SK-N-SH (cell line): ENCODE measurements around the gene PDLIM5. TPM values are rescaled to one million over a fixed set of nuclear protein-coding genes. Genes with fewer than 3 reads are reported as not detected.

Experiments
- CTCF ChIA-PET: fragments of 300-600, 350-600 bp; formaldehyde crosslinking; extraction: SDS; loops from one replicate; lab custom pipeline; 2021; lab: Yijun Ruan, JAX
- POLR2A ChIA-PET: fragments of 350-600 bp; sonication (Branson Sonifier 250); formaldehyde crosslinking; extraction: SDS; loops from one replicate; lab custom pipeline; 2020; ENCODE audit warnings: antibody characterized with exemption, inconsistent platforms; lab: Yijun Ruan, JAX
- DNase-seq: peaks from one replicate; pipeline ENCODE4 v3.0.0; 2012
- H2AFZ ChIP-seq: fragments of 200-600 bp; sonication (generic); 2 replicates; pipeline ENCODE4 v1.8.1; 2016; ENCODE audit warnings: antibody characterized with exemption, mild to moderate bottlenecking, low read depth
- H3F3A ChIP-seq: fragments of 200-600 bp; sonication (generic); replicated peaks from 2 replicates; pipeline ENCODE3; 2016; ENCODE audit warnings: antibody characterized with exemption, mild to moderate bottlenecking; ENCODE audit not compliant: insufficient read depth
- H3K27ac ChIP-seq, 2 experiments: fragments of 200-500 bp in 1 of 2; fragments of 200-600 bp in 1 of 2; sonication (Bioruptor generic) in 1 of 2; sonication (generic), shearing (Covaris generic) in 1 of 2; 2 replicates each; pipeline versions ENCODE4 v1.5.1 to v1.6.1; 2014 to 2016; ENCODE audit warnings: low read depth in 2 of 2, inconsistent platforms in 1 of 2, low read length in 1 of 2, mild to moderate bottlenecking in 1 of 2, mixed read lengths in 1 of 2
- H3K27me3 ChIP-seq: fragments of 200-600 bp; sonication (generic), shearing (Covaris generic); 2 replicates; pipeline ENCODE4 v1.6.1; 2016; ENCODE audit warnings: mixed run types; ENCODE audit not compliant: insufficient read depth
- H3K36me3 ChIP-seq, 2 experiments: fragments of 200-500 bp in 1 of 2; fragments of 200-600 bp in 1 of 2; sonication (Bioruptor generic) in 1 of 2; sonication (generic) in 1 of 2; replicated peaks in 1 of 2; 2 replicates each; pipeline versions ENCODE3 to v1.5.1; 2014 to 2016; ENCODE audit warnings: low read length in 1 of 2, mild to moderate bottlenecking in 1 of 2; ENCODE audit not compliant: insufficient read depth in 2 of 2, control insufficient read depth in 1 of 2
- H3K4me1 ChIP-seq, 2 experiments: fragments of 200-500 bp in 1 of 2; fragments of 200-600 bp in 1 of 2; sonication (Bioruptor generic) in 1 of 2; sonication (generic), shearing (Covaris generic) in 1 of 2; 2 replicates each; pipeline versions ENCODE4 v1.5.1 to v1.6.1; 2014 to 2016; ENCODE audit warnings: low read depth in 1 of 2, low read length in 1 of 2, mixed run types in 1 of 2; ENCODE audit not compliant: insufficient read depth in 2 of 2, control insufficient read depth in 1 of 2
- H3K4me2 ChIP-seq: fragments of 200-600 bp; sonication (generic), shearing (Covaris generic); 2 replicates; pipeline ENCODE4 v1.6.1; 2017; ENCODE audit warnings: mixed run types
- H3K4me3 ChIP-seq, 2 experiments: fragments of 200-500 bp in 1 of 2; fragments of 200-600 bp in 1 of 2; sonication (Bioruptor generic) in 1 of 2; sonication (generic), shearing (Covaris generic) in 1 of 2; 2 replicates each; pipeline versions ENCODE4 v1.5.1 to v1.8.1; 2014 to 2016; ENCODE audit warnings: low read depth in 2 of 2, inconsistent platforms in 1 of 2, low read length in 1 of 2, mild to moderate bottlenecking in 1 of 2, mixed read lengths in 1 of 2, moderate library complexity in 1 of 2
- H3K79me2 ChIP-seq: fragments of 200-600 bp; sonication (generic); 2 replicates; pipeline ENCODE4 v1.8.1; 2017; ENCODE audit warnings: mild to moderate bottlenecking; ENCODE audit not compliant: insufficient read depth
- H3K9ac ChIP-seq: fragments of 200-600 bp; sonication (generic); 2 replicates; pipeline ENCODE4 v1.6.1; 2017; ENCODE audit warnings: mixed run types
- H3K9me2 ChIP-seq: fragments of 200-600 bp; sonication (generic); 2 replicates; pipeline ENCODE4 v1.6.1; 2017; ENCODE audit warnings: mixed run types
- H3K9me3 ChIP-seq: fragments of 200-600 bp; sonication (generic); 2 replicates; pipeline ENCODE4 v1.6.1; 2017; ENCODE audit warnings: mixed run types, mild to moderate bottlenecking, moderate library complexity
- H4K20me1 ChIP-seq: fragments of 200-600 bp; sonication (generic); 2 replicates; pipeline ENCODE4 v1.6.1; 2017; ENCODE audit warnings: mild to moderate bottlenecking, mixed run types; ENCODE audit not compliant: insufficient read depth
- CHD2 ChIP-seq: fragments of 150-350 bp; IDR thresholded peaks from 2 replicates; pipeline ENCODE4 v1.6.1; 2018; ENCODE audit warnings: low read length; ENCODE audit not compliant: partially characterized antibody
- ELF1 ChIP-seq: IDR thresholded peaks from 2 replicates; pipeline ENCODE4 v1.4.0; 2012
- FOSL2 ChIP-seq: IDR thresholded peaks from 2 replicates; pipeline ENCODE4 v1.4.0; 2012; ENCODE audit warnings: low read depth, mild to moderate bottlenecking, moderate library complexity, borderline replicate concordance
- FOXJ3 ChIP-seq: sonication (generic); formaldehyde crosslinking; IDR thresholded peaks from 2 replicates; pipeline ENCODE4 v1.5.1; 2020; ENCODE audit warnings: mild to moderate bottlenecking, missing genetic modification reagents
- FOXM1 ChIP-seq: IDR thresholded peaks from 2 replicates; pipeline ENCODE4 v1.4.0; 2012; ENCODE audit warnings: low read depth, mild to moderate bottlenecking
- GATA2 ChIP-seq: sonication (generic); formaldehyde crosslinking; IDR thresholded peaks from 2 replicates; pipeline ENCODE4 v1.5.0; 2020; ENCODE audit warnings: mild to moderate bottlenecking, missing genetic modification reagents
- JUND ChIP-seq: IDR thresholded peaks from 2 replicates; pipeline ENCODE4 v1.4.0; 2012
- MXI1 ChIP-seq: IDR thresholded peaks from 2 replicates; pipeline ENCODE4 v1.6.1; 2012; ENCODE audit warnings: mild to moderate bottlenecking, low read depth, low read length, improper control_type of control experiment
- RXRA ChIP-seq: IDR thresholded peaks from 2 replicates; pipeline ENCODE4 v1.4.0; 2012; ENCODE audit warnings: low read depth, mild to moderate bottlenecking, borderline replicate concordance
- TCF12 ChIP-seq: IDR thresholded peaks from 2 replicates; pipeline ENCODE4 v1.4.0; 2012
- USF1 ChIP-seq: IDR thresholded peaks from 2 replicates; pipeline ENCODE4 v1.4.0; 2012; ENCODE audit warnings: low read depth, borderline replicate concordance
- YY1 ChIP-seq: IDR thresholded peaks from 2 replicates; pipeline ENCODE4 v1.4.0; 2012; ENCODE audit warnings: low read depth, mild to moderate bottlenecking
- ZBTB33 ChIP-seq: IDR thresholded peaks from 2 replicates; pipeline ENCODE4 v1.4.0; 2012; ENCODE audit warnings: low read depth, borderline replicate concordance
- WGBS: methylation state at CpG from one replicate; pipeline ENCODE4 v1.1.6; 2017; ENCODE audit warnings: low lambda C conversion rate; 5-methylcytosine and 5-hydroxymethylcytosine counted together
- polyA plus RNA-seq, 3 experiments: library from polyadenylated mRNA; depleted of rRNA; stranded (reverse); fragments of >200 nt; gene quantifications; 2 replicates each; pipeline ENCODE4 v1.2.3, GENCODE V29; 2012
- TF ChIP-seq, protein P1 (sequence below): IDR thresholded peaks from 2 replicates; pipeline ENCODE4 v1.6.1; 2012; ENCODE audit warnings: mild to moderate bottlenecking, low read depth, low read length, moderate library complexity
- TF ChIP-seq, protein P2 (sequence below): IDR thresholded peaks from 2 replicates; pipeline ENCODE4 v1.4.0; 2012; ENCODE audit warnings: low read depth

The PDLIM5 gene
- polyA plus RNA-seq, 1 of the 3 experiments (the other 2 are of a cell fraction) = 36.7 TPM

DNA sequence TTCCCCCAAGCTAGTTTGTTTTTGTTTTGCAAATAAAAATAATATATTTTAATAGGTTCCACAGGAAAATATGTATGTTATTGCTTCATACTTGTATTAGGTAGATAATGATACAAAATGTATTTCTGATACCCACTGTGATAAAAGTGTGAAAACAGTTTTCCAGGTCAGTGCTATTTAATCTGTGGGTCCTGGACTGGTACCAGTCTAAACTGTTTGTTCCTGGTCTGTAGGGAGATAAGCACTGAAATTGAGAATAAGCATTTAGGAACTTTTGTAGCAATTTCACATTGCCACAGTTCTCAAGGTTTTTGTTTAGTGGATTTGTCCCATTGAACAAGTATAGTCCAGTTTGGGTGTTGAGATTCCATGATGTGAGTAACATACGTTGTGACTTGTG is 110.5 kb downstream of the PDLIM5 start:
- peaks cover 0 to 42% of the 10 kb centered on the region in 2 experiments; a peak in 3 of 4 replicates for H3K4me1 ChIP-seq
- no peak for DNase-seq
- peaks cover 88% of the 10 kb centered on the region for H3K79me2 ChIP-seq
- no peak for TF ChIP-seq CHD2
- no peaks in the 10 kb centered on the region for H3K9me3 ChIP-seq
- no peaks in the 10 kb centered on the region for H3K9me2 ChIP-seq
- 95% methylated on average over 1 of the region's 1 CpG for WGBS
- H3K27ac ChIP-seq = peak overlapping the region in 1 of 2 experiments; percentile 62; a peak in 2 of 4 replicates
- H4K20me1 ChIP-seq = no peaks in the 10 kb centered on the region
- peaks cover 0 to 5% of the 10 kb centered on the region in 2 experiments for H3K36me3 ChIP-seq
- H2AFZ ChIP-seq = no peak overlapping the region
- ChIA-PET POLR2A (no interaction called here), CTCF (no interaction called here)
- H3K27me3 ChIP-seq = no peaks in the 10 kb centered on the region
- H3K9ac ChIP-seq = no peak overlapping the region
- H3F3A ChIP-seq = peaks cover 39% of the 10 kb centered on the region
- peak overlapping the region; percentile 54; the same call in 1 of the 2 replicates for H3K4me2 ChIP-seq
- no peak overlapping the region for H3K4me3 ChIP-seq

DNA sequence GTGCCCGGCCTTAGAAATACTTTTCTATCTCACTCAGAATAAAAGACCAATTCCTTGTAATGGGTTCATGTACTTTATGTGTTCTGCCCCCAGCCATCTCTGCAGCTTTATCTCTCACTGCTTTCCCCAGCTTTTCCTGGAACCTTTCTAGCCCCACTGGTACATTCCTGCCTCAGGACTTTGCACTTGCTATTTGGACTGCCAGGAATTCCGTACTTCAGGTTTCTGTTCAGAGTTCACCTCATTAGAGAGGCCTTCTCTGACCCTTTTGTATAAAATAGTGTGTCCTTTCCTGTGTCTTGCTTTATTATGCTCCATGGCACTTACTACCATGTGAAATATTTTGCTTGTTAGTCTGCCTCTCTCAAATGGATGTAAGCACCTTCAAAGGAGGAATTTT is 112.5 kb downstream of the PDLIM5 start:
- Histone ChIP-seq H3F3A (peaks cover 28% of the 10 kb centered on the region), H2AFZ (no peak overlapping the region), H3K9me2 (no peaks in the 10 kb centered on the region), H3K9me3 (no peaks in the 10 kb centered on the region), H3K4me2 (no peak overlapping the region), H4K20me1 (no peaks in the 10 kb centered on the region), H3K4me3 (no peak overlapping the region), H3K9ac (no peak overlapping the region), H3K27me3 (no peaks in the 10 kb centered on the region), H3K27ac (no peak overlapping the region)
- POLR2A ChIA-PET = no interaction called here
- DNase-seq = no peak
- no peak for TF ChIP-seq MXI1
- TF ChIP-seq ELF1 = no peak
- TF ChIP-seq JUND = no peak
- TF ChIP-seq, all 33 proteins: peak for 0
- Histone ChIP-seq H3K79me2 (peaks cover 85% of the 10 kb centered on the region), H3K4me1 (peaks cover 0 to 32% of the 10 kb centered on the region in 2 experiments; a peak in 3 of 4 replicates), H3K36me3 (peaks cover 0 to 5% of the 10 kb centered on the region in 2 experiments)
- 94% methylated on average over 2 of the region's 2 CpGs for WGBS
- CTCF ChIA-PET = interaction anchor here (0.6 kb wide), 1 partner anchor 560 kb away, joined by 3 read pairs; no protein-coding TSS in a partner anchor

DNA sequence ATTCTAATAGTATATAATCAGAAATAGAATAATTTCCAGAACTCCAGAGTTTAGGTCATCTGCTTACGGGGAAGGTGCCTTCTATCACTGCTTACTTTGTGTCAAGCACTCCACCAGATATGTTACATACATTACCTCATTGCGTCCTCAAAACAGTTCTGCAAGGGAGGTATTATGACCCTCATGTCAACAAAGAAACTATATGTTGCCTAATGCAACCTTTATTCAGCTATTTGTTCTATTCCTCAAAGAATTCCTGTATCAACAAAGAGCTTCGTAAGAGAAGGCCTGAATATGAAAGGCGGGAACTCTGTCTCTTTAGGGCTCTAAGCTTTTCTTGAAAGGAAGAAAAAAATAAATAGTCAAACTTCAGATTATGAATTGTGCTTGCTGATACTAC is 114.7 kb downstream of the PDLIM5 start:
- H3K4me2 ChIP-seq = no peak overlapping the region
- H4K20me1 ChIP-seq = no peaks in the 10 kb centered on the region
- H3F3A ChIP-seq = peaks cover 16% of the 10 kb centered on the region
- no peak overlapping the region for H2AFZ ChIP-seq
- H3K9me2 ChIP-seq = no peaks in the 10 kb centered on the region
- ChIA-PET CTCF (interaction anchor here (0.6 to 1.4 kb wide), 2 partner anchors 13 to 160 kb away, joined by 3 to 4 read pairs; no protein-coding TSS in a partner anchor), POLR2A (no interaction called here)
- no peaks in the 10 kb centered on the region for H3K9me3 ChIP-seq
- H3K4me1 ChIP-seq = peaks cover 0 to 20% of the 10 kb centered on the region in 2 experiments; a peak in 3 of 4 replicates
- H3K27me3 ChIP-seq = no peaks in the 10 kb centered on the region
- no peak overlapping the region for H3K27ac ChIP-seq
- peaks cover 87% of the 10 kb centered on the region for H3K79me2 ChIP-seq
- no peak overlapping the region for H3K4me3 ChIP-seq
- TF ChIP-seq MXI1 = no peak
- no peak for TF ChIP-seq YY1
- no peak for TF ChIP-seq FOXM1
- TF ChIP-seq TCF12 = no peak
- no peak for TF ChIP-seq FOXJ3
- no peak for TF ChIP-seq GATA2 (CRISPR knock-in tag)
- TF ChIP-seq, protein P1, sequence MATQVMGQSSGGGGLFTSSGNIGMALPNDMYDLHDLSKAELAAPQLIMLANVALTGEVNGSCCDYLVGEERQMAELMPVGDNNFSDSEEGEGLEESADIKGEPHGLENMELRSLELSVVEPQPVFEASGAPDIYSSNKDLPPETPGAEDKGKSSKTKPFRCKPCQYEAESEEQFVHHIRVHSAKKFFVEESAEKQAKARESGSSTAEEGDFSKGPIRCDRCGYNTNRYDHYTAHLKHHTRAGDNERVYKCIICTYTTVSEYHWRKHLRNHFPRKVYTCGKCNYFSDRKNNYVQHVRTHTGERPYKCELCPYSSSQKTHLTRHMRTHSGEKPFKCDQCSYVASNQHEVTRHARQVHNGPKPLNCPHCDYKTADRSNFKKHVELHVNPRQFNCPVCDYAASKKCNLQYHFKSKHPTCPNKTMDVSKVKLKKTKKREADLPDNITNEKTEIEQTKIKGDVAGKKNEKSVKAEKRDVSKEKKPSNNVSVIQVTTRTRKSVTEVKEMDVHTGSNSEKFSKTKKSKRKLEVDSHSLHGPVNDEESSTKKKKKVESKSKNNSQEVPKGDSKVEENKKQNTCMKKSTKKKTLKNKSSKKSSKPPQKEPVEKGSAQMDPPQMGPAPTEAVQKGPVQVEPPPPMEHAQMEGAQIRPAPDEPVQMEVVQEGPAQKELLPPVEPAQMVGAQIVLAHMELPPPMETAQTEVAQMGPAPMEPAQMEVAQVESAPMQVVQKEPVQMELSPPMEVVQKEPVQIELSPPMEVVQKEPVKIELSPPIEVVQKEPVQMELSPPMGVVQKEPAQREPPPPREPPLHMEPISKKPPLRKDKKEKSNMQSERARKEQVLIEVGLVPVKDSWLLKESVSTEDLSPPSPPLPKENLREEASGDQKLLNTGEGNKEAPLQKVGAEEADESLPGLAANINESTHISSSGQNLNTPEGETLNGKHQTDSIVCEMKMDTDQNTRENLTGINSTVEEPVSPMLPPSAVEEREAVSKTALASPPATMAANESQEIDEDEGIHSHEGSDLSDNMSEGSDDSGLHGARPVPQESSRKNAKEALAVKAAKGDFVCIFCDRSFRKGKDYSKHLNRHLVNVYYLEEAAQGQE = no peak
- no peak for TF ChIP-seq RXRA
- no peak for TF ChIP-seq ELF1
- no peak for TF ChIP-seq JUND
- TF ChIP-seq USF1 = no peak
- no peak for TF ChIP-seq ZBTB33
- TF ChIP-seq FOSL2 = no peak
- TF ChIP-seq, protein P2, sequence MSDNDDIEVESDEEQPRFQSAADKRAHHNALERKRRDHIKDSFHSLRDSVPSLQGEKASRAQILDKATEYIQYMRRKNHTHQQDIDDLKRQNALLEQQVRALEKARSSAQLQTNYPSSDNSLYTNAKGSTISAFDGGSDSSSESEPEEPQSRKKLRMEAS = no peak
- peaks cover 0 to 8% of the 10 kb centered on the region in 2 experiments for H3K36me3 ChIP-seq
- no peak overlapping the region for H3K9ac ChIP-seq
- 81% methylated on average over 4 of the region's 4 CpGs for WGBS
- DNase-seq = no peak
